OCI-LY3 (cell line): Measurements from ENCODE around the gene GZMM.

Experiments
- H2AFZ ChIP-seq: fragments of 200-600, 300-600 bp; shearing (Covaris generic); 2 replicates; pipeline ENCODE4 v1.6.0; 2014; ENCODE audit warnings: antibody characterized with exemption, low read depth, low read length
- H3K27ac ChIP-seq: fragments of 200-600, 300-600 bp; sonication (generic); 2 replicates; pipeline ENCODE4 v1.5.1; 2014; ENCODE audit warnings: mild to moderate bottlenecking, low read length, moderate library complexity, mixed read lengths
- H3K27me3 ChIP-seq: fragments of 200-600, 300-600 bp; sonication (generic); 2 replicates; pipeline ENCODE4 v1.6.1; 2014; ENCODE audit warnings: low read depth, low read length, mixed read lengths
- H3K36me3 ChIP-seq: fragments of 200-600, 300-600 bp; sonication (generic); replicated peaks from 2 replicates; pipeline ENCODE3; 2014; ENCODE audit warnings: low read depth, low read length, mixed read lengths
- H3K4me1 ChIP-seq: fragments of 300-600, 200-600 bp; sonication (generic); 2 replicates; pipeline ENCODE4 v1.6.1; 2014; ENCODE audit warnings: low read length, mixed read lengths
- H3K4me2 ChIP-seq: fragments of 200-600, 300-600 bp; sonication (generic); 2 replicates; pipeline ENCODE4 v1.6.1; 2014; ENCODE audit warnings: low read length, mixed read lengths
- H3K4me3 ChIP-seq: fragments of 300-600, 200-600 bp; sonication (generic); 2 replicates; pipeline ENCODE4 v1.5.1; 2014; ENCODE audit warnings: antibody characterized with exemption, mild to moderate bottlenecking, low read length, moderate library complexity
- H3K79me2 ChIP-seq: fragments of 300-600, 200-600 bp; shearing (Covaris generic); 2 replicates; pipeline ENCODE4 v1.6.1; 2014; ENCODE audit warnings: mild to moderate bottlenecking, low read length, mixed read lengths
- H3K9ac ChIP-seq: fragments of 300-600, 200-600 bp; shearing (Covaris generic); 2 replicates; pipeline ENCODE4 v1.6.0; 2014; ENCODE audit warnings: mild to moderate bottlenecking, low read length, moderate library complexity
- H3K9me3 ChIP-seq: fragments of 200-600, 300-600 bp; shearing (Covaris generic); 2 replicates; pipeline ENCODE4 v1.6.1; 2014; ENCODE audit warnings: low read length, mixed read lengths; ENCODE audit not compliant: insufficient read depth
- H4K20me1 ChIP-seq: fragments of 200-600, 300-600 bp; sonication (generic); 2 replicates; pipeline ENCODE4 v1.6.1; 2016; ENCODE audit warnings: low read length, mixed read lengths; ENCODE audit not compliant: insufficient read depth
- CTCF ChIP-seq: fragments of 200-600, 300-600 bp; sonication (generic); IDR thresholded peaks from 2 replicates; pipeline ENCODE4 v1.5.1; 2014; ENCODE audit warnings: antibody characterized with exemption, low read length, low read depth
- EZH2phosphoT487 ChIP-seq: fragments of 200-600 bp; shearing (Covaris generic); IDR thresholded peaks from 2 replicates; pipeline ENCODE4 v1.6.1; 2018; ENCODE audit warnings: antibody characterized with exemption, mixed run types, low read depth

The GZMM gene

DNA sequence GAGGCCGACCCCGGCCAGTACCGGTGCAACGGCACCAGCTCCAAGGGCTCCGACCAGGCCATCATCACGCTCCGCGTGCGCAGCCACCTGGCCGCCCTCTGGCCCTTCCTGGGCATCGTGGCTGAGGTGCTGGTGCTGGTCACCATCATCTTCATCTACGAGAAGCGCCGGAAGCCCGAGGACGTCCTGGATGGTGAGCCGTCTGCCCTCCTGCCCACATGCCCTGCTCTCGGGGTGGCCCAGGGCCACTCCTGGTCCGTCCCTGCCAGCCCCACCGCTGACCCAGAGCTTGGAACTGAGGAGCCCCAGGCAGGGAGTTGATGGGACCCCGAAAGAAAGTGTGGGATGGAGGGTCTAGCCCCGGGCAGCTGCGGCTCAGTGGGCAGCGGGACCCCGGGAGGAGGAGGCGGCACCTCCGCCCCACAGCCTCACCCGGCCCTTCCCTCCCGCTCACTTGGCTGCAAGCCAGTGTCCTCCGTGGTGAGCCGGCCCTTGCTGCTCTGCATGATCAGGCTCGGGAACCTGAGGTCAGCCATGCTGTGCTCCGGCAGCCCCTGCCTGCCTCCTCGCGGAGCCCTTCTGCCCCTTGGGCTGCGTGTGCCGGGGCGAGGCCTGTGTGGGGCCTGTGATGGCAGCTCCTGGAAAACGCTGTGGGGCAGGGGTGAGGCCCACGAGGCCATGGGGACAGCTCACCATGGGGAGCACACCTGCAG lies 37.7 kb downstream of the GZMM start:
- peaks cover 55% of the 10 kb centered on the region for H4K20me1 ChIP-seq
- peaks cover 40% of the 10 kb centered on the region for H3K79me2 ChIP-seq
- no peak overlapping the region for H3K4me3 ChIP-seq
- H3K27ac ChIP-seq, result no peak overlapping the region
- no peaks in the 10 kb centered on the region for H3K9me3 ChIP-seq
- H3K4me1 ChIP-seq, result no peaks in the 10 kb centered on the region
- no peak overlapping the region for H3K4me2 ChIP-seq
- no peak for TF ChIP-seq EZH2phosphoT487
- TF ChIP-seq CTCF, result no peak
- no peak overlapping the region for H2AFZ ChIP-seq
- peaks cover 48% of the 10 kb centered on the region for H3K36me3 ChIP-seq
- no peak overlapping the region for H3K9ac ChIP-seq
- H3K27me3 ChIP-seq, result no peaks in the 10 kb centered on the region

GRCh38 chr19:582497-583197 lies 38.8 kb downstream of the GZMM start:
- no peaks in the 10 kb centered on the region for H3K27me3 ChIP-seq
- TF ChIP-seq EZH2phosphoT487 (no peak), CTCF (no peak)
- no peak overlapping the region for H3K9ac ChIP-seq
- no peaks in the 10 kb centered on the region for H3K9me3 ChIP-seq
- no peak overlapping the region for H3K27ac ChIP-seq
- peaks cover 29% of the 10 kb centered on the region for H3K79me2 ChIP-seq
- H3K4me1 ChIP-seq, result no peaks in the 10 kb centered on the region
- no peak overlapping the region for H2AFZ ChIP-seq
- H3K4me3 ChIP-seq, result no peak overlapping the region
- no peak overlapping the region for H3K4me2 ChIP-seq
- H3K36me3 ChIP-seq, result peaks cover 38% of the 10 kb centered on the region
- peaks cover 44% of the 10 kb centered on the region for H4K20me1 ChIP-seq

DNA sequence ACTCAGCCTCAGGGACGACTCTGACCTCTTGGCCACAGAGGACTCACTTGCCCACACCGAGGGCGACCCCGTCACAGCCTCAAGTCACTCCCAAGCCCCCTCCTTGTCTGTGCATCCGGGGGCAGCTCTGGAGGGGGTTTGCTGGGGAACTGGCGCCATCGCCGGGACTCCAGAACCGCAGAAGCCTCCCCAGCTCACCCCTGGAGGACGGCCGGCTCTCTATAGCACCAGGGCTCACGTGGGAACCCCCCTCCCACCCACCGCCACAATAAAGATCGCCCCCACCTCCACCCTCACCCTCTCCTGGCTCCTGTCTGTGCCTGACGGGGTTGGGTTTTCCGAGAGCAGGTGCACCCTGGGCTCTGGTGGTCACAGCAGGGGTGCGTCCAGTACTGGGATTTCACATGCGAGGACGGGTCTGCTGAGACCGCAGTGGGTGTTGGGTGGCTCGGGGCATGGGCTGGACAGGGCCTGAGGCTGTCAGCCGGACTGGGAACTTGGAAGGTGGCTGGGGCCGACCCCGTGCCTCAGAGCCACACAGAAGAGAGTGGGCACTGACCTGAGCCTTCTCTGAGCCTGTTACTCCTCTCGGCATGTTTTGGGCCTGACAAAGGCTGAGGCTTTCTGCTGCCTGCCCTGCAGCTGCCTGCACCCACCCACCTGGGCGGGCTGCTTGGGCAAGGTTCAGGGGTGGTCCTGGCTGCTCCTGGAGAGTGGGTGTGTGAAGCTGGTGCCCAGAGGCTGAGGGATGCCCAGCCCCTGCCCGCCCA lies 39.5 kb downstream of the GZMM start:
- H2AFZ ChIP-seq, result no peak overlapping the region
- no peak for TF ChIP-seq CTCF
- no peak for TF ChIP-seq EZH2phosphoT487
- H3K4me3 ChIP-seq, result no peak overlapping the region
- H3K27me3 ChIP-seq, result no peaks in the 10 kb centered on the region
- H3K79me2 ChIP-seq, result peaks cover 22% of the 10 kb centered on the region
- no peaks in the 10 kb centered on the region for H3K4me1 ChIP-seq
- peaks cover 31% of the 10 kb centered on the region for H3K36me3 ChIP-seq
- no peak overlapping the region for H3K4me2 ChIP-seq
- H3K9ac ChIP-seq, result no peak overlapping the region
- H3K27ac ChIP-seq, result no peak overlapping the region
- H4K20me1 ChIP-seq, result peaks cover 37% of the 10 kb centered on the region
- H3K9me3 ChIP-seq, result no peaks in the 10 kb centered on the region

DNA sequence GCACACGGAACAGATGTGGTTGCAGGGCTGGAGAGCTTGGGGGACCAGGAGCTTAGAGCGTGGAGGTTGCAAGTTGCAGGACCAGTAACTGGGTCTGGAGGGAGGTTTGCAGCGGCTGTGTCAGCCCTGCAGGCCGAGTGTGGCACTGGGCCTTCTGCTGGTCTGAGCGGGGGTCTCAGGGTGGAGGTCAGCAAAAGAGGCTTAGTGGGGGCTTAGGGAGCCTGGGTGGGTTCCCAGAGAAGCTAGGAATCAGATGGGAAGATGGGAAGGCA lies 40.1 kb downstream of the GZMM start:
- TF ChIP-seq EZH2phosphoT487, result no peak
- Histone ChIP-seq H3K9ac (no peak overlapping the region), H3K4me1 (no peaks in the 10 kb centered on the region), H4K20me1 (peaks cover 32% of the 10 kb centered on the region), H3K4me3 (no peak overlapping the region), H3K4me2 (no peak overlapping the region), H3K27ac (no peak overlapping the region), H3K79me2 (peaks cover 16% of the 10 kb centered on the region), H3K36me3 (peaks cover 30% of the 10 kb centered on the region), H3K9me3 (no peaks in the 10 kb centered on the region), H3K27me3 (no peaks in the 10 kb centered on the region), H2AFZ (no peak overlapping the region)
